ENCODE measurements around the gene PKN2.
A peak's percentile ranks its signal among the peaks of the same experiment; 100 is the strongest.
"Not testable (repeated sequence)": the region's sequence is repeated elsewhere in the genome, so short reads cannot be mapped to it uniquely, and the experiment has no call there.

PKN2 gene

DNA sequence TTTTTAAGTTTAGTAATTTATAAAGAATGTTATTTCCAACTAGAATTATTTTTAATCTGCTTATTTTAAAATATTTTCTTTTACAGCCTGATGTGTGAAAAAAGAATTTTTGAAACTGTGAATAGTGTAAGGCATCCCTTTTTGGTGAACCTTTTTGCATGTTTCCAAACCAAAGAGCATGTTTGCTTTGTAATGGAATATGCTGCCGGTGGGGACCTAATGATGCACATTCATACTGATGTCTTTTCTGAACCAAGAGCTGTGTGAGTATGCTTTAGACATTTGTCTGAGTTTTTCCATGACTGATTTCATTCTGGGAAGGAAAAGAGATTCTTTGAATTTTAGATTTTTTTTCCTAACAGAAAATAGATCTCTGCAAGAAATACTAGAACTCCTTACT is 129.4 kb downstream of the PKN2 start:
- peaks cover 11 to 15% of the 10 kb centered on the region in 2 experiments for H3K4me1 ChIP-seq (ENCODE audit: control insufficient read depth in 1 of 2, insufficient read depth in 1 of 2, low read depth in 1 of 2, low read length in 1 of 2)
- H3K9me3 ChIP-seq = no peaks in the 10 kb centered on the region
- no peak overlapping the region for H3K4me3 ChIP-seq (ENCODE audit: low read depth in 1 of 2, low read length in 1 of 2)
- no peak overlapping the region for H3K27ac ChIP-seq
- TF ChIP-seq, protein P1, sequence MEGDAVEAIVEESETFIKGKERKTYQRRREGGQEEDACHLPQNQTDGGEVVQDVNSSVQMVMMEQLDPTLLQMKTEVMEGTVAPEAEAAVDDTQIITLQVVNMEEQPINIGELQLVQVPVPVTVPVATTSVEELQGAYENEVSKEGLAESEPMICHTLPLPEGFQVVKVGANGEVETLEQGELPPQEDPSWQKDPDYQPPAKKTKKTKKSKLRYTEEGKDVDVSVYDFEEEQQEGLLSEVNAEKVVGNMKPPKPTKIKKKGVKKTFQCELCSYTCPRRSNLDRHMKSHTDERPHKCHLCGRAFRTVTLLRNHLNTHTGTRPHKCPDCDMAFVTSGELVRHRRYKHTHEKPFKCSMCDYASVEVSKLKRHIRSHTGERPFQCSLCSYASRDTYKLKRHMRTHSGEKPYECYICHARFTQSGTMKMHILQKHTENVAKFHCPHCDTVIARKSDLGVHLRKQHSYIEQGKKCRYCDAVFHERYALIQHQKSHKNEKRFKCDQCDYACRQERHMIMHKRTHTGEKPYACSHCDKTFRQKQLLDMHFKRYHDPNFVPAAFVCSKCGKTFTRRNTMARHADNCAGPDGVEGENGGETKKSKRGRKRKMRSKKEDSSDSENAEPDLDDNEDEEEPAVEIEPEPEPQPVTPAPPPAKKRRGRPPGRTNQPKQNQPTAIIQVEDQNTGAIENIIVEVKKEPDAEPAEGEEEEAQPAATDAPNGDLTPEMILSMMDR (IDR thresholded peaks at IDR 0.05) = no peak
- peaks cover 54% of the 10 kb centered on the region for H3K36me3 ChIP-seq
- no peaks in the 10 kb centered on the region for H3K27me3 ChIP-seq

DNA sequence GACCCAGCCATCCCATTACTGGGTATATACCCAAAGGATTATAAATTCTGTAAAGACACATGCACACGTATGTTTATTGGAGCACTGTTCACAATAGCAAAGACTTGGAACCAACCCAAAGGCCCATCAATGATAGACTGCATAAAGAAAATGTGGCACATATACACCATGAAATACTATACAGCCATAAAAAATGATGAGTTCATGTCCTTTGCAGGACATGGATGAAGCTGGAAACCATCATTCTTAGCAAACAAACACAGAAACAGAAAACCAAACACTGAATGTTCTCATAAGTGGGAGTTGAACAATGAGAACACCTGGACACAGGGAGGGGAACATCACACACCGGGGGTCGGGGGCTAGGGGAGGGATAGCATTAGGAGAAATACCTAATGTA is 135.6 kb downstream of the PKN2 start:
- not testable (repeated sequence) for H3K27me3 ChIP-seq; H3K9me3 ChIP-seq; H3K4me1 ChIP-seq (ENCODE audit: control insufficient read depth in 1 of 2, insufficient read depth in 1 of 2, low read depth in 1 of 2, low read length in 1 of 2); H3K4me3 ChIP-seq (ENCODE audit: low read depth in 1 of 2, low read length in 1 of 2); H3K27ac ChIP-seq
- H3K36me3 ChIP-seq = peaks cover 40% of the 10 kb centered on the region

DNA sequence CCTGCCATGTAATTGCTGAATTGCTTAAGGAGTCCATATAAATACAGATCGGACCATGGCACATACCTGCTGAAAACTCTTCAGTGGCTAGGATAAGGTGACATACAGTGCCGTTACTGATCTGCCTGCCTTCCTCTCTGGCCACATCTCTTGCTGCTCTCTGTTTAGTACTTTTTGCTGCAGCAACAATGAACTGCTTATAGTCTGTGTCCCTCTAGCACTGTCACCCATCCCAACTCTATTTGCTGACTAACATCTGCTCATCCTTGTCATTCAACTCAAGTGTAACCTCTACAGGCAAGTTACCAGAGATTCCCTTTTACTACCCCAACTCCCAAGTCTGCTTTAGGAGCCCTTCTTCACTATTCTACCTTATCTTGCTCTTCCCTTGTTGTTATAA is 141.6 kb downstream of the PKN2 start:
- TF ChIP-seq, protein P1 (IDR thresholded peaks at IDR 0.05) = no peak
- H3K36me3 ChIP-seq = peaks cover 48% of the 10 kb centered on the region
- H3K4me1 ChIP-seq (ENCODE audit: control insufficient read depth in 1 of 2, insufficient read depth in 1 of 2, low read depth in 1 of 2, low read length in 1 of 2) = peaks cover 6% of the 10 kb centered on the region in 2 experiments
- no peaks in the 10 kb centered on the region for H3K9me3 ChIP-seq
- H3K27ac ChIP-seq = no peak overlapping the region
- no peaks in the 10 kb centered on the region for H3K27me3 ChIP-seq
- no peak overlapping the region for H3K4me3 ChIP-seq (ENCODE audit: low read depth in 1 of 2, low read length in 1 of 2)

DNA sequence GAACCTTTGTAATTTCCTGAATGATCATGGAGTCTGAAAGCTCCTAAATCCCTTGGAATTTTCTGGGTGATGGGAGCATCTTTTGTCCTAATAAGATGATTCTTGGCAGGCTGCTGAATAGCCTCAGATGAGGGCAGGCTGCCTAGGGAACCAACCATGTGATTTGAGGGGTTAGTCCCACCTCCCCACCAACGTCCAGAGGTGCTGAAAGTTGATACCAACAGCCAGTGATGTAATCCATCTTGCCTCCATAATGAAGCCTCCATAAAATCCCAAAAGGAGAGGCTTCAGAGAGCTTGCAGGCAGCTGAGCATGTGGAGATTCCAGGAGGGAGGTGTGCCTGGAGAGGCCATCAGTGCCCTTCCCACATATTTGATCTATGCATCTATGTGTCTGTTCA is 163.6 kb downstream of the PKN2 start:
- TF ChIP-seq, protein P1 (IDR thresholded peaks at IDR 0.05) = no peak
- Histone ChIP-seq H3K4me1 (ENCODE audit: control insufficient read depth in 1 of 2, insufficient read depth in 1 of 2, low read depth in 1 of 2, low read length in 1 of 2) (no peaks in the 10 kb centered on the region), H3K9me3 (no peaks in the 10 kb centered on the region), H3K27ac (no peak overlapping the region), H3K4me3 (ENCODE audit: low read depth in 1 of 2, low read length in 1 of 2) (no peak overlapping the region), H3K27me3 (no peaks in the 10 kb centered on the region), H3K36me3 (peaks cover 24% of the 10 kb centered on the region)

DNA sequence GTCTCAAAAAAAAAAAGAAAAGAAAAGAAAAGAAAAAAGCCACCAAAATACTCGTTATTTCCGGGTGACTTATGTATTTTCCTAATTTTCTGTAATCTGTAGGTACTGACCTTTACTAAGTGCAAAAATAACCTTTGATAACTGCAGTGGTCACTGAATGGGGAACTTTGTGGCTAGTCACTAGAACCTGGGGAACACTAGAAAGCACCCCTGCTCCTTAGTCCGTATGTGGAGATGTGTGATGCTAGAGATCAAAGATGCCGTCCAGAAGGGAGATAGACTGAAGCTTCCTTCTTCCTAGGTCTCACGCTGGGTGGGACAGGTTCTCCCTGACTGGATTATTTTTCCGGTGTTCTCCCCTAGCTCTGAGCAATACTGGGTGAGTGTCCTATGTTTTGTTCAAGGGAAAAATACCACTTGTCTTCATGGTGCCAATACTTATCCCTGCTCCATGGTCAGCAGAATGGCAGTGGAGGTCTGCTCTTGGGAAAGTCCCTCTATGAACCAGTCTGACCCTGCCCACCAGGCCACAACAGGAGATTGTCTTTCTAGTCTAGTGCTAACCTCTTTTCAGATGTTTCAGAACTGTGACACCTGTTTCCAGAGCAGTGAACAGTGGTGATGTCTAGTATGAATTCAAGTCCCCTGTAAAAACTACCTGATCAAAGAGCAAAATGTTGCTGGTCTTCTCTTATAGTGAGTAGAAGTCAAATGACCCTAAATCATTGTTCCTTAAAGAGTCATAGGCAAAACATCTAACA is 167.4 kb downstream of the PKN2 start:
- Histone ChIP-seq H3K27ac (peak overlapping the region; percentile 20), H3K4me3 (ENCODE audit: low read depth in 1 of 2, low read length in 1 of 2) (no peak overlapping the region), H3K4me1 (ENCODE audit: control insufficient read depth in 1 of 2, insufficient read depth in 1 of 2, low read depth in 1 of 2, low read length in 1 of 2) (peaks cover 16% of the 10 kb centered on the region in 2 experiments), H3K27me3 (no peaks in the 10 kb centered on the region), H3K36me3 (peaks cover 54% of the 10 kb centered on the region), H3K9me3 (no peaks in the 10 kb centered on the region)
- TF ChIP-seq, protein P1 (IDR thresholded peaks at IDR 0.05) = no peak

DNA sequence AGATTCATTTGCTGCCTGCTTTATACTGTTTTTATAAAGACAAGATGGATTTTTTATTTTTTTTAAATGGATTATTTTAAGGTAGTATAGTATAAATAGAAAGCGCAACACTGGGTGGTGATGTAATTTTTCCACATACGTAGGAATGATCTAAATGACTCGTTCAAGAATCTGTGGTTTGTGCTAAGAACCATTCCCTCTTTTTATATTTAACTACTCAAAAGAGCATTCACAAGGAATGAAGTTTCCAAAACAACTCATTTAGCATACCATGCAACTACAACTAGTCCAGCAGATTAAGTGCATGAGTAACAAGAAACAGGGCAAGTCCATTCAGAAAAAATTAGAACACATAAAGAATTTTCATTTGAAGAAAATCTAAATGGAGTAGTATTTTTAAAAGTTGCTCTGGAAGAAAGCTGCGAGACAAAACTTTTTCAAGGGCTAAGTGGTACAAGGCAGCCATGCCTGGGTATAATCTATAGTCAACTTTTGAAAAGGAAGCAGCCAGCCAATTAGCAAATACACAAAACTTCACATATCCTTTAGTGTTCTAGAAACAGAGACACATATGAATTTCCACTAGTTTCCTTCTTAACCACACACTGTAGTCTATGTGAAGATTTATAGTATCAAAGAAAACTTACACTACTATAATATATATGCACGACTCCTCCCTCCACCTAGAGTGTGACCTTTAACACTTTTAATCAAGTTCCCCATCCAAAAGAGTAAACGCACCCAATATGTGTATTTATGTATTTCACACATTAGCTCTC is 183.9 kb downstream of the PKN2 start:
- Histone ChIP-seq H3K27me3 (no peaks in the 10 kb centered on the region), H3K36me3 (peaks cover 12% of the 10 kb centered on the region), H3K4me1 (ENCODE audit: control insufficient read depth in 1 of 2, insufficient read depth in 1 of 2, low read depth in 1 of 2, low read length in 1 of 2) (peaks cover 6 to 15% of the 10 kb centered on the region in 2 experiments), H3K9me3 (no peaks in the 10 kb centered on the region), H3K27ac (peak overlapping the region; percentile 7), H3K4me3 (ENCODE audit: low read depth in 1 of 2, low read length in 1 of 2) (no peak overlapping the region)
- TF ChIP-seq, protein P1 (IDR thresholded peaks at IDR 0.05) = no peak

DNA sequence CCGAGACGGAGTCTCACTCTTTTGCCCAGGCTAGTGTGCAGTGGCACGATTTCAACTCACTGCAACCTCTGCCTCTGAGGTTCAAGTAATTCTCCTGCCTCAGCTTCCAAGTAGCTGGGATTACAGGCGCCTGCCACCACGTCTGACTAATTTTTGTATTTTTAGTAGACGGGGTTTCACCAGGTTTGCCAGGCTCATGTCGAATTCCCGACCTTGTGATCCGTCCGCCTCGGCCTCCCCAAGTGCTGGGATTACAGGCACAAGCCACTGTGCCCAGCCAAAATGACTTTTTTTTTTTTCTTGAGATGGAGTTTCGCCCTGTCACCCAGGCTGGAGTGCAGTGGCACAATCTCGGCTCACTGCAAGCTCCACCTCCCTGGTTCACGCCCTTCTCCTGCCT is 185.6 kb downstream of the PKN2 start:
- H3K4me1 ChIP-seq (ENCODE audit: control insufficient read depth in 1 of 2, insufficient read depth in 1 of 2, low read depth in 1 of 2, low read length in 1 of 2) = peaks cover 22 to 32% of the 10 kb centered on the region in 2 experiments
- H3K4me3 ChIP-seq (ENCODE audit: low read depth in 1 of 2, low read length in 1 of 2); H3K27ac ChIP-seq; H3K36me3 ChIP-seq; H3K9me3 ChIP-seq; H3K27me3 ChIP-seq: not testable (repeated sequence)

Data from neutrophil (primary cell).